ENCODE data around the gene TUBE1.
"Not testable (repeated sequence)": the region's sequence is repeated elsewhere in the genome, so short reads cannot be mapped to it uniquely, and the experiment has no call there.

TUBE1 gene

GRCh38 chr6:112061605-112062004, 25.7 kb downstream of the TUBE1 start:
- no peak for DNase-seq

- no peak for DNase-seq
Measured at GRCh38 chr6:112058243-112059032, 28.8 kb downstream of the TUBE1 start.

DNA sequence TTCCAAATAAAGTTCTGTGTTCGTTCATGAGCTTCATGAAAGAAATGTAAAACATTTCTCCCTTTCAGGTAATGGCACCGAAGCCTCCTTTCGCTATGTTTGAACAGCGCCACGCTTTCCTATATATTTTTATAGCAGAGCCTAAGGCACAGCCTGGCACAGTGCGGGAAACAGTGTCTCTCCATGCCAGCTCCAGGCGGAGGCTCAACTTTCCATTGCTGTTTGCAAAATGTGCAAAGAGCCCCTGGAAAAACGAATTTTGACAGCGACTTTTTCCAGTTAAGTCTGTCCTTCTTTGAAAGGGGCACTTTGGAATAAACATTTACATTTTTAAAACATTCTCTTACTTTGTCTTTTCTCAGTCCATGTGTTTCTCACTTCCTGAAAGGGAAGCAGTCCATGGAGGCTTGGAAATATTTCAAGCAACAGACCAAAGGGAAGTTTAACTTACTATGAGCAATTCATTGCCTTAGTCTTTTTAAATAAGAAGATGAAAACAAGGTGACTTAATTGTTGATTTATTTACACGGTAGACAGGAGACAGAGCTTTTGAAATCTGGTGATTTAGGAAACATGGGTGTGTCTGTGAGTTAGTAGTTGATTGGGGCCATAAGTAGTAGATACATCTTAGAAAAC, 32.6 kb downstream of the TUBE1 start:
- DNase-seq: no peak

GRCh38 chr6:112054001-112054400, 33.3 kb downstream of the TUBE1 start, which contains the start of gene CCN6:
Gene CCN6 (plus strand): TSS chr6:112054104. CDS start chr6:112054358, 254 bp downstream.
- DNase-seq: no peak

- DNase-seq: not testable (repeated sequence)
Measured at GRCh38 chr6:112051251-112051740, 36.0 kb downstream of the TUBE1 start.

GRCh38 chr6:112050429-112050828, 36.9 kb downstream of the TUBE1 start:
- DNase-seq: no peak

GRCh38 chr6:112049996-112050395, 37.3 kb downstream of the TUBE1 start:
- no peak for DNase-seq

- no peak for DNase-seq
Measured at GRCh38 chr6:112049026-112049799, 38.1 kb downstream of the TUBE1 start.

- not testable (repeated sequence) for DNase-seq
Measured at GRCh38 chr6:112047523-112047922, 39.8 kb downstream of the TUBE1 start.

- DNase-seq: peak; percentile 44
Measured at GRCh38 chr6:112044856-112045255, 42.4 kb downstream of the TUBE1 start.

DNA sequence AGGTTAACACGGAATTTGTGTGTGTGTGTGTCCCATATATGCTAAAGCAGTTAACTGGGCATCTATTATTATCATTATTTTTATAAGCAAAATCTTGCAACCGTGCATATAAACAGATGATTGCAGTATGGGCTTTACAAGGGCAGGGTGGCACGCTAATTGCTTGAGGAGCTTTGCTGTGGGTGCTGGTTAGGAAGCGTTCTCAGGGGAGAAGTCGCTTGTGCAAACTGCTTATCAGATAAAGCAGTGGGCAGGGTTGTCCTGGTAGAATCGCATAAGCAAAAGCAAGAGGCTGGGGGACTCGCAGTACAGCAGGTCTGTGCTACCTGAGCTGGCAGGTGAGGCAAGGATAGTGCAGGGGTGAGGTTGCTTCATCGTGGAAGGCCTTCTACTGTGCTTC, 43.1 kb downstream of the TUBE1 start:
- no peak for DNase-seq

GRCh38 chr6:112043032-112044007, 44.0 kb downstream of the TUBE1 start:
- DNase-seq: peak; percentile 76

DNA sequence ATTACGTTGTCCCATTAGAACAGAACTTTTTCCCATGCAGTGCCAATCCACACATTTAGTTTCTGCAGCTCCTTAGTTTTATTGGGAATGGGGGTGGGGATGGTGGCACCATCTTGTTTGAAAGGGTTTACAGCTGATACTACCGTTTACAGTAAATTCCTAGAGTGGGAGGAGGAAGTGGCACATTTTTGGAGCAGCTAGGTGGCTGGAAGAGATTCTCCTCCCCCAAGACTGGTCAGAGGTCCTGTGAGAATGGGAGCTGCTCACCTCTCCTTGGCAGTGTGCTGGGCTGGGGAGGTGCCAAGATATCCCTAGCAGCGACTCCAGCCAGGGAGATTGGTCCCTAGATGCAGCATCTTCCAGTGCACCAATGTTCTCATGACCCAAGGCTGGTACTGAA, 45.7 kb downstream of the TUBE1 start:
- no peak for DNase-seq

- no peak for DNase-seq
Measured at GRCh38 chr6:112040956-112041355, 46.3 kb downstream of the TUBE1 start.

DNA sequence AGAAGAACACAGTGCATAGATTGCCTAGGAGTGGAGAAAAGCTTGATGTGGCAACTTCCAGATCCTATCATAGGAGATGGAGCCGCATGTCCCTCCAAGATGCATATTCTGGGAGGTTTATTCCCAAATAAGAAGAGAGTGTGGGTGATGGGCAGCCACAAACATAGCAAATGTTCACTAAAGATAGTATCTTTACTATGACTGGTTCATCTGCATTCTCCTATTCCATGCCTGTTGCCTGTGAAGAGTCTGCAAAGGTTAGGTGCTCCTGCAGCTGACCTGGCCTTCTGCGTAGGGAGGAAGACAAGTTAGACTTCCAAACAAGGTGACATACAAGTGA, 47.9 kb downstream of the TUBE1 start:
- DNase-seq: no peak

- no peak for DNase-seq
Measured at GRCh38 chr6:112038756-112039430, 48.4 kb downstream of the TUBE1 start.

DNA sequence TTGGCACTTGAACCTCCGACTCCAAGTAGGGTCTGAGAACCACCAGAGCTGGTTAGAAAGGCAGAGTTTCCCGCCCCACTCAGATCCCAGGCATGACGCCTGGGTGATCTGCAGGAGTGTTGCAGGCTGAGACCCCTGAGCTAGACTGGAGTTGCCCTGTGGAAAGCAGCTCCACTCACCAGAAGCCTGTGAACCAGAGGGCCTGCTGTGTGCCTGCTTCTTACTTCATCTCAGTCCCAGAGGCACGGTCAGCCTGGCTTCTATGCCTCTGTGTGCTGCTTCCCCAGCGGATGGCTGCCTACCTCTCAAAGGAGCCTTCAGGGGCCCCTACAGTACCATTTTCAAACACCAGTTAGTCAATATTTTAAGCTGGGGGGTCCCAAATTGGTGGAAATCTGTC, 49.0 kb downstream of the TUBE1 start:
- no peak for DNase-seq

DNA sequence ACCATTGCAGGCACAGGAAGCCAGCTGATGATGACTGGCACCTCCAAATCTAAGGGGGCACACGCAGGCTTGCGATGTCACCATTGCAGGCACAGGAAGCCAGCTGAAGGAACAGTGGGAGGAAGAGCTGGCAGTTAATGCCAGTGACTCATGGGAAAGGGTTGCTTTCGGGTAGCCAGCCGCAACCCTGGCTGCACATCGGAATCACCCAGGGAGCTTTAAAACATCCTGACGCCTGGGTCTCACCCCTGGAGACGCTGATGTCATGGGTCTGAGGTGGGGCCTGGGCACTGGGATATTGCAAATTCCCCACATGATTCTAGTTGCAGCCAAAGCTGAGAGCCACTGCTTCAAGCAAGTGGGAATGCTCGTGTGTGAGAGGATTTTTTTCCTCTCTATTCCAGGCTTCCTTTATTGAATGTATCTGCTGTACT, 49.5 kb downstream of the TUBE1 start:
- peak; percentile 84 for DNase-seq

- DNase-seq: no peak
Measured at GRCh38 chr6:112036088-112036637, 51.1 kb downstream of the TUBE1 start.

- DNase-seq: no peak
Measured at GRCh38 chr6:112034616-112034995, 52.7 kb downstream of the TUBE1 start.

Data from amniotic stem cell (primary cell).